NB4 (cell line): ENCODE results near the gene RBPJ.
"Not testable (repeated sequence)": the region's sequence is repeated elsewhere in the genome, so short reads cannot be mapped to it uniquely, and the experiment has no call there.

Source experiments
- DNase-seq: peaks from one replicate; pipeline ENCODE4 v3.0.0; 2010; ENCODE audit warnings: low read depth
- H3K4me3 ChIP-seq: one replicate; pipeline ENCODE4 v1.5.1; 2011; ENCODE audit warnings: mild to moderate bottlenecking, low read depth, low read length, moderate library complexity
- MYC ChIP-seq: IDR thresholded peaks from 2 replicates; pipeline ENCODE4 v1.6.1; 2011; ENCODE audit warnings: low read depth, low read length
- POLR2A ChIP-seq: IDR thresholded peaks from 2 replicates; pipeline ENCODE4 v1.6.1; 2011; ENCODE audit warnings: mild to moderate bottlenecking; ENCODE audit not compliant: insufficient read length; ENCODE audit errors: extremely low read depth
- TF ChIP-seq, protein P1 (sequence below): IDR thresholded peaks from 2 replicates; pipeline ENCODE4 v1.6.1; 2011; ENCODE audit warnings: low read depth, low read length
- TF ChIP-seq, protein P2 (sequence below): IDR thresholded peaks from one replicate; pipeline ENCODE4 v1.5.1; 2012; ENCODE audit warnings: low read depth, low read length

RBPJ gene

DNA sequence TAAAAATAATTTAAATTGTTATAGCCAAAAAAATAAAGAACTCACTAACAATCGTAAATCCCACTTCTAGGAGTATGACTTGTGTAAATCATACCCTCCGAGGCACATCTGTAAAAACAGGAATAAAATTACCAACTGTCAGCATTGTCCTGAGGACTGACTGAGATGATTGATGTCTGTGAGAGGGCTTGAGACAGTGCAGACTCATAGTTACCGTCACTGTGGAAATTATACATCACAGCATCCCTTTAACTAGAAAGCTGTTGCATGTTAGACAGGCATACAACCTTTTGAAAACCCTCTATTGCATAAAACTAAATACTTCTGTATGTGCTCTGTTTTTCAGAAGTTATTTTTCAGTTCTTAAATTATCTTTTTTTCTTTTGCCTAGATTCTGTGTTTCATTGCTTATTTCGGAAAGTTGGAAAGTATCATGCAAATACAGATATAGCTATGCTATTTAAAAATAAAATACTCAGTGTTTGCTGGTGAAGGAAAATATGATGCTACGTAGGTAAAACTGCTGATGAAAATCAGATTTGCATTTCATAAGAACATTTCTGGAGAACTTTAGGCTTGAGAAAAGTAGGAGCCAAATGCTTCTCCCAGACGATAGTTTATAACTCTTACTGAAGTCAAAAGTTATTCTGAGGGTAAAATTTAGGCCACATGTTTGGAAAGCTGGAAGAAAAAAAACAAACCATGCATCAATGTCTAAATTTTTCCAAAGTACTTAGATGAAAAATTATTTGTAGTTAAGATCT is 13.6 kb upstream of the RBPJ start:
- DNase-seq: no peak
- no peak overlapping the region for H3K4me3 ChIP-seq
- no peak for TF ChIP-seq MYC

DNA sequence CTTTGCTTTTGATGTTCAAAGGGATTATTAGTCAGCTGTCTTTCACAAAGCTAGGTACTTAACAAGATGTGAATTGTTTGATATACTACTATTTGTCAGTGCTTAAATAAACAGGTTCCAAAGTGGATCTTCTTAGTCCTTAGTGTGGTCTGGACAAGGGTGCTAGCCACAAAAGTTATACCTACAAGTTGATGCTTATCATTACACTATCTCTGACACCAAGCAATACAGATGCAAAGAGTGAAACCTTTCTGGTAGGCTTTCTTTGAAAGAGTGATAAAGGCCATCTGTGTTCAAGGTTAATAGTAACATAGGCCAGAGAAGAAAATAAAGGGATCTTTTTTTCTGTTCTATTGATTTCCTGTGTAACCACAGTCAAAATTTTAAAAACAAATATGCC is 12.2 kb upstream of the RBPJ start:
- TF ChIP-seq MYC: no peak
- TF ChIP-seq, protein P1, sequence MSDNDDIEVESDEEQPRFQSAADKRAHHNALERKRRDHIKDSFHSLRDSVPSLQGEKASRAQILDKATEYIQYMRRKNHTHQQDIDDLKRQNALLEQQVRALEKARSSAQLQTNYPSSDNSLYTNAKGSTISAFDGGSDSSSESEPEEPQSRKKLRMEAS: no peak
- TF ChIP-seq, protein P2, sequence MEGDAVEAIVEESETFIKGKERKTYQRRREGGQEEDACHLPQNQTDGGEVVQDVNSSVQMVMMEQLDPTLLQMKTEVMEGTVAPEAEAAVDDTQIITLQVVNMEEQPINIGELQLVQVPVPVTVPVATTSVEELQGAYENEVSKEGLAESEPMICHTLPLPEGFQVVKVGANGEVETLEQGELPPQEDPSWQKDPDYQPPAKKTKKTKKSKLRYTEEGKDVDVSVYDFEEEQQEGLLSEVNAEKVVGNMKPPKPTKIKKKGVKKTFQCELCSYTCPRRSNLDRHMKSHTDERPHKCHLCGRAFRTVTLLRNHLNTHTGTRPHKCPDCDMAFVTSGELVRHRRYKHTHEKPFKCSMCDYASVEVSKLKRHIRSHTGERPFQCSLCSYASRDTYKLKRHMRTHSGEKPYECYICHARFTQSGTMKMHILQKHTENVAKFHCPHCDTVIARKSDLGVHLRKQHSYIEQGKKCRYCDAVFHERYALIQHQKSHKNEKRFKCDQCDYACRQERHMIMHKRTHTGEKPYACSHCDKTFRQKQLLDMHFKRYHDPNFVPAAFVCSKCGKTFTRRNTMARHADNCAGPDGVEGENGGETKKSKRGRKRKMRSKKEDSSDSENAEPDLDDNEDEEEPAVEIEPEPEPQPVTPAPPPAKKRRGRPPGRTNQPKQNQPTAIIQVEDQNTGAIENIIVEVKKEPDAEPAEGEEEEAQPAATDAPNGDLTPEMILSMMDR: no peak
- TF ChIP-seq POLR2A: no peak
- no peak overlapping the region for H3K4me3 ChIP-seq
- no peak for DNase-seq

DNA sequence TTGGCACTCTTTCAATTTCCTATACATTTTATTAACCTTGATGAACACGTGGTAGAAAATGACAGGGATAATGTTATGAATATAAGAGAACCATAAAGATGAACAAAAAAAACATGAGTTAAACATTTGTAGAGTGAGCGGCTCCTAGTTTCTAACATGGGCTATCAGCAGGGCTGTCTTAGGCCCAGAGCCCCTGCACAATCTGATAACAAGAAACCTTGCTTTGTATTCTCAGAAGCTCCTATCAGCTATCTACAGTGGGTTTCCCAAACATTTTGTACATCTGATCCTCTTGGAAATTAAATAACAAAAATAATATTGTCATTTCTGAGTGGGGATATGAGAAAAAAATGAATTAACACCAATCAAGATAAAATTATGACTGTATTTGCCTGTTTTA is 10.6 kb upstream of the RBPJ start:
- TF ChIP-seq, protein P2: no peak
- TF ChIP-seq MYC (no peak), POLR2A (no peak)
- TF ChIP-seq, protein P1: no peak
- H3K4me3 ChIP-seq: no peak overlapping the region
- no peak for DNase-seq

GRCh38 chr4:26311633-26312032 is 9.2 kb upstream of the RBPJ start:
- TF ChIP-seq MYC (no peak), POLR2A (no peak)
- TF ChIP-seq, protein P1: no peak
- TF ChIP-seq, protein P2: no peak
- no peak for DNase-seq
- H3K4me3 ChIP-seq: no peak overlapping the region

- H3K4me3 ChIP-seq, DNase-seq: not testable (repeated sequence)
Measured at GRCh38 chr4:26315316-26315932, 5.4 kb upstream of the RBPJ start.

- H3K4me3 ChIP-seq: peak overlapping the region; percentile 78
- TF ChIP-seq, protein P1: no peak
- TF ChIP-seq POLR2A: no peak
- no peak for TF ChIP-seq MYC
- TF ChIP-seq, protein P2: no peak
- no peak for DNase-seq
Measured at GRCh38 chr4:26317766-26318165, 3.0 kb upstream of the RBPJ start.

DNA sequence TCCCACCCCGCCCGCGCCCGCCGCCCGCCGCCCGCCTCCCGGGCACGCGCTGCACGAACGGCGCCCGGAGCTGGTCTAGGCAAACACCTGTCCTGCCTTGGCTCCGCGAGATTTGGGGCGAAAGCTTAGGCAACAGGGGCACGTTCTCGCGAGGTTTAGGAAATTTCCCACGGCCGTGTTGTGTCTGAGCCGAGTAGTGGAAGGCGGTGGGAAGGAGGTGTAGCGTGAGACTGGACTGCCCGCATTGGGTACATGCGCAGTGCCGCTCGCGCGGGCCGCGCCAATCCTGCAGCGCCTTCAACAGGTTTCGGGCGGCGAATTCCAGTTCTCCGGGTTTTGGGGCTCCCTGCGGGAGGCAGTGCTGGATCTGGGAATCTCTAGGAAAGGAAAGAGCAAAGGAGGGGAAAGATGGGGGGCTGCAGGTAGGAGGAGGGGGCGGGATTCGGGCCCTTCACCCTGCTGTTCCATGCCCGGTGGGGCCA is 1.3 kb upstream of the RBPJ start:
- peak; percentile 100 for DNase-seq
- TF ChIP-seq, protein P1: peak; percentile 59
- peak; percentile 65 for TF ChIP-seq MYC
- TF ChIP-seq, protein P2: peak; percentile 13
- peak; percentile 44 for TF ChIP-seq POLR2A
- peak overlapping the region; percentile 78 for H3K4me3 ChIP-seq
